HG03066 (cell line): ENCODE measurements around the gene CEMIP.

Experiments
- ATAC-seq: cut with Tn5 transposase; IDR thresholded peaks from one replicate; pipeline ENCODE4 v1.9.1; 2021; ENCODE audit warnings: low read depth; ENCODE audit not compliant: unreplicated experiment

The CEMIP gene

DNA sequence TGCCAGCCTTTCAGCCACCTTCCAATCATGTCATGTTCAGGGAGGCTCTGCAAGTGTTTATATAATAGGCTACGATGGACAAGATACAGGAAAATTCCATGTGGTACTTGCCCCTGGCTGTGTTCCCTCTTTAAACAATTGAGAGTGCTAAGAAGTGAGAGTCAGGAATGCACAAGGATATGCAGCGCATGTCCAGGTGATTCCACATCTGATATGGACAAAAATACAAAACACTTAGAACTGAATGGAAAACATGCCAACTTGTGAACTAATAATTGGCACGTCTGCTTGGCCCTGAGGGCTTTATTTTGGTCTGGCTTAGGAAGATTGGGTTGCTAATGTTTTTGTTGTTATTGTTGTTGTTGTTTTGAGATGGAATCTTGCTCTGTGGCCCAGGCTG, 100.9 kb downstream of the CEMIP start:
- no peak for ATAC-seq

DNA sequence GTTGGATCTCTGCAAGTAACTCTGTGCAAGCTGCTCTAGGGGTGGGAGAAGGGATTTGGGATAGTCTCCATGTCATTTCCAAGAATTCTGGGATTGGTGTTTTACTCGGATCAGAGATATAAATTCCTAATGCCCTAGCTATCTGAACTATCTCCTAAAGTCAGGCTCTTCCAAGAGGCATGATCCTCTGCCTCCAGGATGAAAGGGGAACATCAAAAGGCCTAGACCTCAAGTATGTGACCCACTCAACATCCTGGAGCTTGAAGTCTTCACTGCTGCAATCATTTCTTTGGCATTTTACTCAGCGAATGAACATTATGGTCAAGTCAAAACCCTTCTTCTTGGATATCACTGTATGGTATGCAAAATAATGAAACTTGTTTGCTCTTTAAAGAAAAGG, 104.5 kb downstream of the CEMIP start:
- no peak for ATAC-seq

DNA sequence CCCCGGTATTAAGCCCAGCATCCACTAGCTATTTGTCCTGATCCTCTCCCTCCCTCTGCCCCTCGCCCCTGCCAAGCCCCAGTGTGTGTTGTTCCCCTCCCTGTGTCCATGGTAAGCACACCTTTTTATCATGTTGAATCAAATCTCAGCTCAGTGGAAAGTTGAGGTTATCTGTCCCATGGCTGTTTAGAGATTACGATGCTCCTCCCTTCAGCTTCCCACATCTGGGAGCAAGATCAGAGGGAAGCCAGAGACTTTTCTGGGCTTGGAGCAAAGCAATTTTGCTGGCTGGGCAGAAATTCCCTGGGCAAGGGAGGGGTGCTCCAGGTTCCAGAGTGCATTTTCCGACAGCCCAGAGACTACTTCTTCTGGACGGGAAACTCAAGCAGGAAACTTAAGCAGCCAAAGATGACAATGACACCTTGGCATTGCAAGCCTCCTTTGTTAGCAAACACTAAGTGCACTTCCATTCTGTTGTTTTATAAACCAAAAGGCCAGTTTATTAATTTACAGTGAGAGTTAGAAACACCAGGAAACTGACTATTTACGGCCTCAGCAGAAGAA, 105.9 kb downstream of the CEMIP start:
- ATAC-seq: no peak

DNA sequence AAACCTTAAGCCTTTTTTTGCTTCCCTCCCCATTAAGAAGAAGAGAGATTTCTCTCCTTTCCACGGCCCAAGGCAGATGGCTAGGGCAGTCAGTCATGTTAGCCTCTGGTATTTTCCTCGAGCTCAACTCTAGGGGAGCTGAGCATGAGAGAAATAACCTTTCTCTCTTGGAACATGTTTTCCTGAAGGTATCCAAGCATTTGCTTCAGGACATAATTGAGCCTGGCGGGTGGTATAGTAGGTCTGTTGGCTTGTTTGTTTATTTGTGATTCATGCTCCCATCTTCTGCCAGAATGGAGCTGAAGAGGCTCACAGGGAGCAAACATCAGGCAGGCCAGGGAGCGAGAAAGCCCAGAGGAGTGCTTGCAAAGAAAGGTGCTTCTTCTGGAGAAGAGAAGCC, 108.0 kb downstream of the CEMIP start:
- no peak for ATAC-seq

DNA sequence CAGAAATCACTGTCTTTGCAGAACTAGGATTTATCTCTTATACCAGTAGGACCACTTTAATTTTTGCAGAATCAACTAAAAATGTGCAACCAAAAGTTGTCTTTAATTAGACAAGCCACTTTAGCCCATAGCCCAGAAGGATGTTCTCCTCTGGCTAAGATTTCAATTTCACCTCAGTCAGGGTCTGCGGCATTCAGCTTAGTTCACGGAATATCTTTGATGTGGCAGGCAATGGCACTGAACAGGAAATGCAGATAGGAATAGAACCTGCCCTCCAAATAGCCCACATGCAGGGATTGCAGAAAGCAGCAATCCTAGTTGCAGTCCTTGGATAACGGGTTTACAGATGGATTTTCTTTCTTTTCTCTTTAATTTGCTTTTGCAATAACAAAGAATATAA, 109.7 kb downstream of the CEMIP start:
- ATAC-seq: no peak

DNA sequence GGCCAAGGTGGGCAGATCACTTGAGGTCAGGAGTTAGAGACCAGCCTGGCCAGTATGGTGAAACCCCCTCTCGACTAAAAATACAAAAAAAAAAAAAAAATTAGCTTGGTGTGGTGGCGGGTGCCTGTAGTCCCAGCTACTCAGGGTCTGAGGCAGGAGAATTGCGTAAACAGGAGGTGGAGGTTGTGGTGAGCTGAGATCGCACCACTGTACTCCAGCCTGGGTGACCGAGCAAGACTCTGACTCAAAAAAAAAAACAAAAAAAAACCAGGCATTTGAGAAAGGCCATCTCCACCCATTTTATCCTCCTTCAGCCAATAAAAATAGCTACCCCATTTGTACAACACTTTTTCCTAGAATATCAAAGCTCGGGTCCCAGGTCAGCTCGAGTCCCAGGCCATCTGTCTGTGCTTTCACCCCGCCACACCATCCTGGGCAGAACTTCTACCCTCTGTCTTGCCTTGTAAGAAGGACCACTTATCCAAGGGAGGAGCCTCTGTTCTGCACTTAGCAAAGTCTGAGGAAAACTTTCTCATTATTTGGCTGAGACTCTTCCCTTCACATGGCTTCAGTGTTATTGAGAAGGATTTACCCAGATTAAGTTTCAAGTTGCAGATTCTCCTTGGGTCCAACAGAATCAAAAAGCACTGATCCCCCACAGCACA, 111.3 kb downstream of the CEMIP start:
- ATAC-seq: no peak

DNA sequence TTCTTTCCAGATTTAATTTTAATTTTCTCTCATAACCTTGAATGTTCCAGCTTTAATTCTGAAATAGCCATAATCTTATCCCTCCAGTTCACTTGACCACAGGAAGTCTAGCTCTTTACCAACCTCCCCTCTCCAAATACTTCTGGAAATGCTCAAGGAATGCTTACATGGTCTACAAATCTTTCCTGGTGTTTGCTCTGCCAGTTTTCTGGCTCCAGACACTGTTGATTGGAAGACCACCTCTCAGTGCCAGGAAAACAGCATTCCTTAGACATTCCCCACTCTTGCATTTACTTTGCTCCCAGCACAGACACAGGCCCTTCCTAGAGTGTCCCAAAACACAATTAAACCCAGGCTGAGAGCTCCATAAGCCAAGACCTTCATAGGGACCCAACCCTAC, 111.8 kb downstream of the CEMIP start:
- no peak for ATAC-seq

DNA sequence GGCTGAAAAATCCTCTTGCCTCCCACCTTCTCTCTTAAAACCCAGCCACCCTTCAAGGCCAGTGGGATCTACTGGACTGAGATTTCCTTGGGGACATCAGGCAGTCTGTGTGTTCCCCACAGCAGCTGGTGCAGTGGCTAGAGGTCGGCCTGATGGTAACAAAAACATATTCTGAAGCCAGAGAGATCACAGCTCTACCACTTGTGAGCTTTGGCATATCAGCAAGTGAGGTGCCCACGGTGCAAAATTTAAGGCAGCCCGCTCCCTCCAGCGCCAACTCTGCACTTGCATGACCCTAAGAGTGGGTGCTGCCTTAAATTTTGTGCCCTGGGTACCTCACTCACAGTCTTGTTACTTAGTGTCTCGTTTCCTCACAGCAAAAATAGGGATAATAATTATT, 113.2 kb downstream of the CEMIP start:
- no peak for ATAC-seq

DNA sequence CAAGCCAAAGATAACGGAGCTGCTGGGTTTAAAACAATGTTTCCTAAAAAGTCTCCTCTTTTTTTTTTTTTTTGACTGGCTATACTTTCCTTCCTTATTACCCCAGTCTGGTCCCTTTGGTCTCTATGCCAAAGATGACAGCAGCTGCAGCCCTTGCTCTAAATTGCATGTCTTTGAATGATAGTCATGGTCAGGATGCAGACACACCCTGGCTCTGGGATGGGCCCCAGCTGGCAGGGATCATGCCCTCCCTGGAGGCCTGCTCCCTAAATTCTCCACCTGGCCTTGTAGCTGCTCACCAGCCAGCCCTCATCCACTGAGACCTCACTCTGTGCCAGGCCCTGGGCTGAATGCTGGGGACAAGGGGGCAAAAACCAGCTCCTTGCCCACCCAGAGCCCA, 114.6 kb downstream of the CEMIP start:
- no peak for ATAC-seq

DNA sequence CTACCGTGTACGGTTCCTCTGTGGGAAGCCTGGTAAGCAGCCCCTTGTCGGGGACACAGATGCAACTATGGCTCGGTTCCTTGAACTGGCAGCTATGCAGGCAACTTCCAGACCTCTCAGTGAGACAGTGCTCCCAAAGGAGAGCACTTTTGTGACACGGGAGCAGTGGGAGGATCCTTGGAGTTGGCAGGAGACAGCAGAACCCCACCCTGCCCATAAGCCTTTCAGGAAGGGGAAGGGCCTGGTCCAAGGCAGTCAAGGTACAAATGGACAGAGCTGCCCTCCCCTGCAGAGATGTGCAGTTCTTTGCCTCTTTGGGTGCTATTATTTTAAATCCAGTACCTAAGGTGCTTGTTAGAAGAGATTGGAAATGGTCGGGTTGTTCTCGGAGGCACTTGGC, 115.9 kb downstream of the CEMIP start:
- ATAC-seq: no peak

DNA sequence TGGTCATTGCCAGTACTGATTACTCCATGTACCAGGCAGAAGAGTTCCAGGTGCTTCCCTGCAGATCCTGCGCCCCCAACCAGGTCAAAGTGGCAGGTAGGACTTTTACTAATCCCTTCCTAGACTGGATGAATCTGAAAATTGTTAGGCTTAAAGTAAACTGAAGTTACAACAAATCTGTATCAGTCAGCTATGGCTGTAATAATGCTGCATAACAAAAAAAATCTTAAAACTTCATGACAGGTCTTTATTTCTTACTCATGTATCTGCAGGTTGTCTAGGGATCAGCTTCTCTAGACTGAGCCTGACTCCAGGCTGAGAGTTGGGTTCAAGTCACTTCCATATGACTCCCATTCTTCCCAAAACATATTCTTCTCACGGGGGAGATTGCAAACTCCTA, 116.8 kb downstream of the CEMIP start:
- no peak for ATAC-seq

DNA sequence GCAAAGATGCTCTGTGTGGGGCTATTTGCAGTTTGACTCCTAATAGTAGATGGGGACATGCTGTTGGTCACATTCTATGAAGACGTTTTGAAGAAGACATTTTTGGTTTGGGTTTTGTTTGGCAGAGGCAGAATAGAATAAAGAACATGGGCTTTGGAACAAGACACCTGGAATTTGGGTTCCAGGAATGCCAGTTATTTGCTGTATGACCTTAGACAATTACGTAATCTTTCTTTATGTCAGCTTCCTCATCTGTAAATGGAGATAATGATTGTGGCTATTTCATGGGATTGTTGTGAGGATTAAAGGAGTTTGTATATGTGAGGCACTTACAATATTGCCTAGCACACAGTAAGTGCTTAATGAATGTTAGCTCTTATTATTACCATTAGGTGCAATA, 118.9 kb downstream of the CEMIP start:
- no peak for ATAC-seq

DNA sequence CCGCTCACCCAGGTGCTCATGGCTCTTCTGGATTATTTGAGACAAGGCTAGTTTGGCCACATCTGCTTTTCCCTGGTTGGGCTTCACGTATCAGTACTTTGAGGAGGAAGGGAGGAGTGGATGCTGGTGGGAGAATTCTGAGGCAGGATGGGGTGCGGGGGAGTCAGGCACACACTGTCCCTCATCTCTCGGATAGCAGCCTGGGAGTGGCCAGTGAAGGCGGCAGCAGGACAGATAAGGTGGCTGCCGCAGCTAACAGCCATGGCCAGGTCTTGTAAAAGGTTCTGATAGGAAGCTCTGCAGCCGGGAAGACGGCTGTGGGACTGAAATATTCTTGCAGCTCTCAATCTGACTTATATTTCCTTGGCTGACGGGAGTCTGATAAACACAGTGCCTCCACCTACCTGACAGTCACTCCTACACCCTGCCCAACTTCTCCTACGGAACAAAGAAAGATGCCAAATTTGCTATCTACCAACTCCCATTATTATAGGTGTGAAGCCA, 123.2 kb downstream of the CEMIP start:
- no peak for ATAC-seq

DNA sequence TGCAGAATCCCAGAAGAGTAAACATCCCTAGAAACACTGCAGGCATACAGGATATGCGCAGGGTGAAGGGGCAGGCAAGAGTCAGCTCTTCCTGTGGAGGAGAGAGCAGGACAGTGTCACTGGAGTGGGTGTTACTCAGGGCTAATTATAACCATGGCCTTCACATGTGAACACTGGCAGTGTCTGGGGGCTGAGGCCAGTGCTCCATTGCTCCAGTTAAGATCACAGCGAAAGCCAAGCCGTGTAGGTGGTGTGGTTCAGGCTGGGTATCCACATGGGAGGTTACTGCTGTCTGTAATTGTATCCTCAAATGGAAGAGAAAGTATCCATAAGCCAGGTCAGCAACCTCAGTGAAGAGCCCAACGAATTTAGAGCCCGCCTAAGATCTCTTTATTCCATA, 125.8 kb downstream of the CEMIP start:
- ATAC-seq: no peak

DNA sequence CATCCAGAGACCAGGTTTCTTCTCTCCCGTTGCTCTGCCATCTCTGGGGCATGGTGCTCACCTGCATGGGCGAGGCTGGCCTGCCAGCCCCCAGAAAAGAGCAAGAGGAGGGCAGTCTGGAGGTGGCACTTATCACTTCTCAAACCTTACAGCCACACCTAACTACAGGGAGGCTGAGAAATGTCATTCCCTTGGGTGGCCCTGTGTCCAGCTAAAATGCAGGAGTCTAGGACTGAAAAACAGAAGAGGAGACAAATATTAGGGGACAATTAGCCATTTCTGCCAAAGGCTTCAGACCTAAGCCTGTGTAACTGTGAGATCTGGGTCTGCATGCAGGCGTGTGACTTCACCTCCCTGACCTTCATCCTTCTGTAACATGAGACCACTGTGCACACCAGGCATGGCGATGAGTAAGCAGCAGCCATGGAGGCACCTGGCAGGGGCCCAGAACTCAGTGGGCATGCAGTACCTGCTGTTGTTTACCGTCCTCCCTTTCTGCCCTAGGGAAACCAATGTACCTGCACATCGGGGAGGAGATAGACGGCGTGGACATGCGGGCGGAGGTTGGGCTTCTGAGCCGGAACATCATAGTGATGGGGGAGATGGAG, 127.1 kb downstream of the CEMIP start:
- no peak for ATAC-seq

DNA sequence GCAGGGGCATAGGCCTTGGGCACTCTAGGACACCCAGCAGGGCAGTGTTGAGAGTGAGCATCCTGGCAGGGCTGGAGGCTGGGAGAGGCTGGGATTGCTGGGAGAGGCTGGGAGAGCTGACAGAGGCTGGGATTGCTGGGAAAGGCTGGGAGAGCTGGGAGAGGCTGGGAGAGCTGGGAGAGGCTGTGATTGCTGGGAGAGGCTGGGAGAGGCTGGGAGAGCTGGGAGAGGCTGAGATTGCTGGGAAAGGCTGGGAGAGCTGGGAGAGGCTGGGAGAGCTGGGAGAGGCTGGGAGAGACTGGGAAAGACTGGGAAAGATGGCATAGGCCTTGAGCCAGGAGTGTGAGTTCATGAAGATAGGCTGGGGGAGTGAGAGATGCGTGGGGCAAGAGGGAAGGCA, 132.7 kb downstream of the CEMIP start:
- ATAC-seq: no peak

DNA sequence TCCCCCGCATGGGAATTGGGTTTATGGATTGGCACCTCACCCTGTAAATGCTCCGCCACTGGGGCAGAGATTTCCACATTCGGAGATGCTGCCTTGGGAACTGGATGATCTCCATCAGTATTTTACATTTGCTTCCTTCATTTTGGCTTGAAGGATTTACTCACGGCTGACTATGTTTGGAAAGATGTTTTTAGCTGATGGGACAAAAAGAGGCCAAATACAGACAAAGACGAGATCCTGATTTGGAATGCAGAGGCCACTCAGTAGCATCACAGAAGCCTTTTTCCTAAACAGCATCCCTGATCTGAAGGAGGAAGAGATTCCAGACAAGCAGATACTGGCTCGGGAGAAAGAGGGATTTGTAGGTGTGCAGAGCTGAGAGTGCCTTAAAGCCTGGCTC, 133.5 kb downstream of the CEMIP start:
- no peak for ATAC-seq

DNA sequence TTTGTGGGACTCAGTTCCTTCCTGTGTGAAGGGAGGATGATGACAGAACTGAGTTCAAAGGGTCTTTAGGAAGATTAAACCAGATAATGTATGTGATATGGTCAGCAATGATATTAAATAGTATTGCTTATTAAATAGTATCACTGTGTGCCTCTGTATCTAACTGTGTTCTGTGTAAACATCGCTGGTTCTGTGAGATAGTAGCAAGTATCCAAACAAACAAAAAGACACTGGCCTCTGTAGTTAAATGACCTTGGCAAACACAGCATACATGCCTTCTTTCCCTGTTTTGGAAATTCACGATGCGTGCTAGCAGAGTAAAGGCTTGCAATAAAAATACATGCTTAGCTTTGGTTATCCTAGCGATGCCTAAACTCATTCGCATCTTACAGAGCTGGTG, 134.4 kb downstream of the CEMIP start:
- ATAC-seq: no peak

DNA sequence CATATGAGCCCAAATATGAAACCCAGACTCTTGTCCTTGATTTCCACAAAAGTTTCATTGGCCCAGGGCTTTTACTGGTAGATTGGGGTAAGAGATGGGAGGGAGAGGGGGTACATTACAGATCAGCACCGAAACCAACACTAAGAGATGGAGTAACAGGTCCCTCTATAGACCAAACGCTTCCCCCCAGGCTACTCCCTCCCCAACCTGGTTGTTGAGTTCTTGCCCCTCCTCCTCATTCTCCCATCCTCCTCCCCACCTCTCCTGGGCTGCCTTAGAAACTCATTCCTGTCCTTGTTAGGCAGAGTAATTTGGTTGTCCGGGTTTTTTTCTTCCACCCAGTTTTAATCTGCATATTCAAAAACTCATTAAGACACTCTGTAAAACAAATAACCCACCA, 136.3 kb downstream of the CEMIP start:
- ATAC-seq: no peak

DNA sequence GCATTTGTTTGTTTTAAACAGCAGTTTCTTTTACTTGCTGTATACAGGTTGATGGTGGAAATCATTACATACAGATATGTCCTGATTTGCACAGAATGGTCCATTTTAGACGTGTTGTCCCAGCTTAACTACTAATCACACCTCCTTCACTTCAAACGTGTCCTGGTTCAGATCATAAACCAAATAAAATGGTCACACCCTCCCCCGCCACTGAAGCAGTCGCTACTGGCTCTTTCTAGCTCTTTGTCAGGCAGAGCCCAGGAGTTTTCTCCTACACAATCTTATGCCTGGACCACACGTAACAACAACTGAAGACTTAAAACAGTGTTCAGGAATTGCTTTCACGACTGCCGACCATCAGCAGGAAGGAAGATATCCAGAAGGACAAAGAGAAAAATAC, 136.9 kb downstream of the CEMIP start:
- no peak for ATAC-seq

DNA sequence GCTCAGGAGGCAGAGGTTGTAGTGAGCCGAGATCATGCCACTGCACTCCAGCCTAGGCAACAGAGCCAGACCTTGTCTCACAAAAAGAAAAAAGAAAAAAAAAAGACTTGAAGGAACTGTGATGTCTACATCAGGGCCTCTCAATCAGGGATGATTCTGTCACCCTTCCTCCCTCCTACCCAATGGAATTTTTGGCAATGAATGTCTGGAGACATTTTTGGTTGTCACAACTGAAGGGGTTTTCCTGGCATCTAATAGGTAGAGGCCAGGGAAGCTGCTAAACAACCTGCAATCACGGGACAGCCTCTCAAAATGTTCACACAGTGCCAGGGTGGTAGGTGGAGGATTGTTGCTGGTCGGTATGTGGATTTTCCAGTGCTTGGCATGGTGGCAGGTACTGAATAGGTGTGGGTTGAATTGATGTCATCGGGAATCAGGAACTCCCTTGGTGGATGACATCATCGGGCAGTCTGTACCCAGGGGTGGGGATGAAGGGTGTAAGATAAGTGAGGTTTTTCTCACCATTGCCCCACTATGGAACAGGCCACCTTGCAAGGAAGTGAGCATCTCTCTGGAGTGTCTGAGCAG, 139.1 kb downstream of the CEMIP start:
- no peak for ATAC-seq

DNA sequence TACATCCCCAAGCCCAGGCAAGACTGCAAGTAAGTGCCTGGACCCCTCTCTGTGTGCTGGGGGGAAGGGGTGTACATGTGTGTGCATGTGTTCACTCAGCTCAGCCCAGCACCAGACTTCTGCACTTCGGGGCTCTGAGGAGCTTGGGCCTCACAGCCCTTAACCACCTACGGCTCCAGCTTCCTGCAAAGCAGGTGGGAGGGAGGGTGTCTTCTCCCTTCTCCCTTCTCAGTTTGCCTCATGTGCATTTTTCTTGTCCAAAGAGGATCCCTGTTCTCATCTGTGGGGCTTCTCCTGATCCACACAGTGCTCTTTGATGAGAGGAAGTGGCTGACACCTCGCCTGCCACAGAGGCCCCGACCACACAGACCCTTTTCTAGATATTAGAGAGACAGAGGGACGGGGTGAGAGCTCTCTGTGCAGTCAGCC, 141.1 kb downstream of the CEMIP start:
- no peak for ATAC-seq
